Right hindlimb (tissue), 1 donor: Measurements from ENCODE around the gene RABGAP1L.
"Not testable (repeated sequence)": the region's sequence is repeated elsewhere in the genome, so short reads cannot be mapped to it uniquely, and the experiment has no call there.

Source experiments
- DNase-seq: peaks from one replicate; pipeline ENCODE4 v3.0.0-alpha.2; 2018

Gene RABGAP1L

DNA sequence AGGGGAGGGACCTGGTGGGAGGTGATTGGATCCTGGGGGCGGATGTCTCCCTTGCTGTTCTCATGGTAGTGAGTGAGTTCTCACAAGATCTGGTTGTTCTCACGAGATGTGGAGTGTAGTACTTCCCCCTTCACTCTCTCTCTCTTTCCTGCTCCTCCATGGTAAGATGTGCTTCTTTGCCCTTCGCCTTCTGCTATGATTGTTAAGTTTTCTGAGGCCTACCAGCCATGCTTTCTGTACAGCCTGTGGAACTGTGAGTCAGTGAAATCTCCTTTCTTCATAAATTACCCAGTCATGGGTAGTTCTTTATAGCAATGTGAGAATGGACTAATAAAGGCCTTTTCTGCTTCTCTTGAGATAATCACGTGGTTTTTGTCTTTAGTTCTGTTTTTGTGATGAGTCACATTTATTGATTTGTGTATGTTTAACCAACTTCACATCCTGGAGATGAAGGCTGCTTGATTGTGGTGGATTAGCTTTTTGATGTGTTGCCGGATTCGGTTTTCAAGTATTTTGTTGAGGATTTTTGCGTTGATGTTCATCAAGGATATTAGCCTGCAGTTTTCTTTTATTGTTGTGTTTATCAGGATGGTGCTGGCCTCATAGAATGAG lies 45.5 kb downstream of the RABGAP1L start:
- DNase-seq: no peak

DNA sequence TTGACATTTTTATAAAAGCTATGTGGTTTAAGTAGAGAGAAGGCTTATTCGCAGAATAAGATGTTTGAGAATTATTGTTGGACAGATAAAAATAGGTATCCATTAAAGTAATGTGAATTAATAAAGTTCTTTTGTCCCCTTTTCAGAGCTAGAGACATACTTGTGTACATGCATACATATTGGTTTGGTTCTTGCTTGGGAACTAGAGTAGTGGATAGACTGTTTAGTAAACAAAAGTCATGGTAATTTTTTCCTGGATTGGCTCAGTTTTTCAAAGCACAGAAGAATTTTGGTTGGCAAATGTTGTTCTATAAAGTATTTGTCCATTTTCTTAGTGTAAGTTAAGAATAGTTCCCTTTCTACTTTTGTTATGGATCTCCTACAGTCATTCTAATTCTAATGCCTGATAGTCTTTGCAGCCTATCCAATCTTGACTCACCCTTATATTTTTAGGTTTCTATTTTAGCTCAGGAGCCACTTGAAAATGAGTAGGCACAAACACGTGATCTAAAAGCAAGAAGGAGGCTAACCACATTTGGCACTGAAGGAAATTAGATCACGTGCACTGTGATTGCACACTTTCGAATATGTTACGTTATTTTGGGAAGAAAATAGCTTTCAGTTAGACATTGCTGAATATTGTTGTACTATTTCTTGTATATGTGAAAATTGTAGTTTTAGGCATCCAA lies 47.0 kb downstream of the RABGAP1L start:
- no peak for DNase-seq

DNA sequence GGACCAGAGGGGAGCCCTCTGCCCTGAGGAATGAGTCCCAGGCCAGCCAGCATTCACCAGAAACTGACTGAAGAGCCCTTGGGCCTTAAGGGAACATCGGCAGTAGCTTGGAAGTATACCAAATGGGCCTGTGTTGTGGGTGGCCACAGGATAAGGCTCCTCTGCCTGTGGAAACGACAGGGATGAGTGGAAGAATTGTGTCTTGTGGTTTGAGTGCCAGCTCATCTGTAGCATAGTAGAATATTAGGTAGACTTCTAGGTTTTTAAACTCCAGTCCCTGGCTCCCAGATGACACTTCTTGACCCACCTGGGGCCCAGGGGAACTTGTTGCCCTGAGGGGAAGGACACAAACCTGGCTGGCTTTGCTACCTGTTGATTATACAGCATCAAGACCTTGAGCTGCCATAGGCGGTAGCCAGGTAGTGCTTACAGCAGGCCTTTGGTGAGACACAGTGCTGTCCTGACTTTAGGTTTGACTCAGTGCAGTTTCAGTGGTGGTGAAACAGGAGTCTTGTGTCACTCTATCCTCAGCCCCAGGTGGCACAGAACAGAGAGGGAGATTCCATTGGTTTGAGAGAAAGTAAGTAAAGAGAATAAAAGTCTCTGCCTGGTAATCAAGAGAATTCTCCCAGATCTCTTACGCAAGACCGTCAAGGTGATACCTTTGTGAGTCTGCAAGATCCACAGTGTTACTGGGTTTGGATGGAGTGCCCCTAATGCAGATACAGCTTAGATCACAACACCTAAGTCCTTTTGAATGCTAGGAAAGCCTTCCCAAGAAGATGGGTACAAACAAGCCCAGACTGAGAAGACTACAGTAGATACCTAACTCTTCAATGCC lies 50.2 kb downstream of the RABGAP1L start:
- no peak for DNase-seq

DNA sequence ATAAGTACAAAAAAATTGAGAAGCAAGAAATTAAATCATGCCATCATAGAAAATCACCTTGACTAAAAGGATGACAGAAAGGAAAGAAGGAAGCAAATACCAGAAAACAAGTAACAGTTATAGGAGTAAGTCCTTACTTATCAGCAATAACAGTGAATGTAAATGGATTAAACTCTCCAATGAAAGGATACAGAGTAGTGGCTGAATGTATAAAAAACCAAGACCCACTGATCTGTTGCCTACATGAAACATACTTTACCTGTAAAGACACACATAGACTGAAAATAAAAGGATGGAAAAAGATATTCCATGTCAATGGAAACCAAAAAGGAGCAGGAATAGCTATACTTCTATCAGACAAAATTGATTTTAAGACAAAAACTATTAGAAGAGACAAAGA lies 52.2 kb downstream of the RABGAP1L start:
- DNase-seq: no peak

DNA sequence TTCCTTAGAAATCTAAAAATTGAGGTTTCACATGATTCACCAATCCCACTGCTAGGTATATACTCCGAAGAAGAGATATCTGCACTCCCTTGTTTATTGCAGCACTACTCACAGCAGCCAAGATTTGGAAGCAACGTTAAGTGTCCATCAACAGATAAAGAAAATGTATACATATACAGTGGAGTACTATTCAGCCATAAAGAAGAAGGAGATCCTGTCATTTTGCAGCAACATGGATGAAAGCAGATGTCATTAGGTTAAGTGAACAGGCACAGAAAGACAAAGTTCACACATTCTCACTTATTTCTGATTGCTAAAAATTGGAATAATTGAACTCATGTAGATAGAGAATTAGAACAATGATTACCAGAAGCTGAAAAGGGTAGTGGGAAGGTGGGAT lies 56.4 kb downstream of the RABGAP1L start:
- DNase-seq: no peak

DNA sequence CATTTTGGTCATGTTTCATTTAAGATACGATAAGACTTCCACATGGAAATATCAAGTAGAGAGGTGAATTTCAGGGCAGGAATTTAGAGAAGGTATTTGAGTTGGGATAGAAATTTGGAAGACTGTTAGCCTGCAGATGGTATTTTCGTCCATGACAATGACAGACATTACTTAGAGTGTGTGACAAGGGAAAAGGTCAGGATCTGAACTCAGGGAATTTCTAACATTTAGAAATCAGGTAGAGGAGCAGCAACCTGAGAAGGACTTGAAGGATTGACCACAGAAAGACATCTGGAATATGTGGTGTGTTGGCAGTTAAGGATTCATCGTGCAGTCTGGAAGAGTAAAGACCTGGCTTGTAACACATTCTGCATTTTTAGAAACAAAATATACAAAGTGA lies 57.9 kb downstream of the RABGAP1L start:
- no peak for DNase-seq

DNA sequence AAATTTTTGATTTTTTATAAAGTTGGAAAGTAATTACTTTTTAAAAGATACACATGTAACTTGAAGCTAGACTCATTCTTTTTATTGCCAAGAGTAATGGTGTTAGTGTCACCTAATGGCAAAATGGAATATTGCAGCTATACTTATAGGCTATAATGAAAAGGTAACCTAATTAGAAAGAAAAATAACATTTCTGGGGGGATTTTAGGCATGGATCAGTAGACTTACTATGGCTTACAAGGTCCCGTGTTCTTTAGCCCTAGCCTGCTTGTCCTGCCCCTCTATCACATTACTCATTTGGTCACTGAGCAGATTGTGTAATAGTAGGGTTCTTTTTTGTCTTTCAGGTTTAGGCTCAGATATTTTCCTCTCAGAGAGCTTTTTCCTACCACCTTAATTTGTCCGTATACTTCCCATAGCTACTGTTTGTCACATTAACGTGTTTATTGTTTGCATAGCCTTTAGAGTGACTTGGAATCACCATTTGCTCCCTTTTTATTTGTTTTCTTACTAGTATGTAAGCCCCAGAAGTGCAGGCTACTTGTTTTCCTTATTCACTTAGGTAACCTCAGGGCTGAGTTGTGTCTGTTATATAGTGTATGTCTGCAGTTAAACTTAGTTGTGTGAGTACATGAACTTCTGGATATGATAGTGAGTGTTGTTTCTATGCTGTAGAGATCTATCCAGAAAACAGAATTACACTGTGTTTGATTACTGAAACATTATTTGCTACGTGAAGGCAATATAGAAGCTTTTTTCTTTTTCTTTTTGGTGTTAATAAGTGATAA lies 58.7 kb downstream of the RABGAP1L start:
- DNase-seq: no peak

DNA sequence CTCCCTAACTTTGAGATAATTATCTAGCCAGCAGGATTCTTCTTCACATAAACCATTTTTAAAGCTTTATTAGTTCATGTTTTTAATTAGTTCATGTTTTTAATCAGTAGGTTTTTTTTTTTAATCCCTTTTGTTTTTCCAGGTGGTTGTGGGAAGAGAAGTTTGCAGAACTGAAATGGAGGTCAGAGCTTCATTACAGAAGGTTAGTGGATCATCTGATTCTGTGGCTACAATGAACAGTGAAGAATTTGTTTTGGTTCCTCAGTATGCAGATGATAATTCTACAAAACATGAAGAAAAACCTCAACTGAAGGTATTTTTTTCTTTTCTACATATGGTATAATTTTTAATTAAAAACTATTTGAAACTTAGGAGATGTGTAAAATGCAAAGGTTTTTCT lies 59.7 kb downstream of the RABGAP1L start:
- no peak for DNase-seq

DNA sequence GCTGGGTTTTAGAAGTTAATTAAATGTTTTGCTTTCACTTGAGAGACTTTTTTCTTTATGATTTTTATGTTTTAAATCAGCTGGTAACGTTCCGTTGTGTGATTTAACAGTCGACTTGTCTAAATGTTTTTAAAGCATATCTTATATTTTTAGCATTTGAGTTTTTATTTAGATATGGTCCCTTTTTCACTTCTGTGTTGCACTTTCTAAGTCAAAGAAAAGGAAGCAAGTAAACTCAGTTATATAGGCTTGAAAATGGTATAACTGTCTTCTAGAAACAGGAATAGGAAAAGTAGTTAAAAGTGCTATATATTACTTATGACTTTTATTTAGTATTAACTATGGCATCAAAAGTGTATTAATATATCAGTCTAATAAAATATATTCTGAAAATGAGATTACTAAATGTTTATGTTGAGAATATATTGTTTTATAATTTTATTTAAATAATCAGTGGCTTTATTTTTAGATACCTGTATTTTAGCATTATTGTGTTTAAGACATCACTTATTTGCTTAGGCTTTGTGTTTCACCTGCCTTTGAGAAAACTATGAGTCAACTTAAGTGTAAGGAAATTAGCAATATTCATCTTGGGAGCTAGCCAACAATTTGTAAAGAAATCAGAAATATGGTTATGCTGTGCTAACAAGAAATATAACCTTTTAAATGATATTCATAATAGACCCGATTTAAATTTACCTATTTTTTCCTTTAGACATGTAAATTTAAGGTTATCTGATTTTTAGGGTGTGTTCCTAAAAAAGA lies 60.5 kb downstream of the RABGAP1L start:
- DNase-seq: no peak

DNA sequence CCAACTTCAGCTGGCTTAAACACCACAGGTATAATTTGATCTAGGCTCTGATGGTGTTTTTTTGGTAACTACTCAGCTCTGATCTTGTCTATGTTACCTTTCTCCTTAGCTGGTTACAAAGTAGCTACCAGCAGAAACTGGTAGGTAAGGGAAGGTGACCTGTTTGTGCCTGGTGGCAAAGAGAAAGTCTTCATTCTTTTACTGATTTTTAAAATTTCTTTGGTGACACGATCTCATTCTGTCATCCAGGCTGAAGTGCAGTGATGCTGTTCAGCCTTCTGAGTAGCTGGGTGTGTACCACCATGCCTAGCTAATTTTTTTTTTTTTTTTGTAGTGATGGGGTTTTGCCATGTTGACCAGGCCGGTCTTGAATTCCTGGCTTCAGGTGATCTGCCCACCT lies 62.4 kb downstream of the RABGAP1L start:
- DNase-seq: no peak

DNA sequence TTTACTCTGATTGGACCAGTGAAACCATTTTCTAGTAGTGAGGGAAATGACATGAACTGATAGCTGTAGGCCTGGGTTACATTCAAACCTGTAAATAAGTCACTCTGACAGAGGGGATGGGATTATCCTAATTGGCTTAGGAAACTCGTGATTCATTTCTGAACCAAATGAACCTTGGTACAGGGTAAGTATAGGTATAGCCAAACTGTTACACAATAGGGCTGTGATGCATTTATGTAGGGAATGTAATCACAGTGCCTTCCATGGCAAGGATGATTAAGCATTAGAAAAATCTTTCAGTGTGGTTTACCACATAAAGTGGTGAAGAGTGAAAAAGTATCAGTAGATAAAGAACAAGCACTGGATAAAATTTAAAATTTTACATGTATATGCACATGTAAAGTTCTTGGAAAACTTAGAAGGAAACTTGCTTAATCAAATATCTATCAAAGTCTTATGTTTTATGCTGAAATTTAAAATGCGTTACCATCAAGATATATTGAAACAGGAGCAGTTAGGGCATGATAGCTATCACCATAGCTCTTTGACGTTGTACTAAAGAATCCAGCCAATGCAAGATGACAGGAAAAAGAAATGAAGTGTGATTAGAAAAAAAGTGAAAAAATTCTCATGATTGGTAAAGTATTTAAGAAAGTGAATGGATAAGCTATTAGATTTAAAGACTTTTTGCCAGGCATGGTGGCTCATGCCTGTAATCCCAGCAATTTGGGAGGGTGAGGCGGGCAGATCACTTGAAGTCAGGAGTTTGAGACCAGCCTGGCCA lies 63.0 kb downstream of the RABGAP1L start:
- no peak for DNase-seq

DNA sequence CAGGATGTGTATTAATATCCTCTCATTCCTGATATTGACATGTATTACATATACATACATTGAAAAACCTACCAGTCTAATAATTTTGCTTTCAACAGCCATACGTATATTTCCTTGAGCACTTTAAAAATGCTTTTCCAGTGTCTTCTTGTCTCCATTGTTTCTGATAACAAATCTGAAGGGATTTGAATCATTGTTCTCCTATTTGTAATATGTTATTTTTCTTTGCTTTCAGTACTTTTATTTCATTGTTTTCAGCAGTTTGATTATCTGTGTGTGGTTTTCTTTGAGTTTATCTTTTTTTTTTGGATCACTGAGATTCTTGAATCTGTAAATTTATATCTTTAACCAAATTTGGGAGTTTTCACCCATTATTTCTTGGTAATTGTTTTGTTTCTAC lies 65.3 kb downstream of the RABGAP1L start:
- no peak for DNase-seq

DNA sequence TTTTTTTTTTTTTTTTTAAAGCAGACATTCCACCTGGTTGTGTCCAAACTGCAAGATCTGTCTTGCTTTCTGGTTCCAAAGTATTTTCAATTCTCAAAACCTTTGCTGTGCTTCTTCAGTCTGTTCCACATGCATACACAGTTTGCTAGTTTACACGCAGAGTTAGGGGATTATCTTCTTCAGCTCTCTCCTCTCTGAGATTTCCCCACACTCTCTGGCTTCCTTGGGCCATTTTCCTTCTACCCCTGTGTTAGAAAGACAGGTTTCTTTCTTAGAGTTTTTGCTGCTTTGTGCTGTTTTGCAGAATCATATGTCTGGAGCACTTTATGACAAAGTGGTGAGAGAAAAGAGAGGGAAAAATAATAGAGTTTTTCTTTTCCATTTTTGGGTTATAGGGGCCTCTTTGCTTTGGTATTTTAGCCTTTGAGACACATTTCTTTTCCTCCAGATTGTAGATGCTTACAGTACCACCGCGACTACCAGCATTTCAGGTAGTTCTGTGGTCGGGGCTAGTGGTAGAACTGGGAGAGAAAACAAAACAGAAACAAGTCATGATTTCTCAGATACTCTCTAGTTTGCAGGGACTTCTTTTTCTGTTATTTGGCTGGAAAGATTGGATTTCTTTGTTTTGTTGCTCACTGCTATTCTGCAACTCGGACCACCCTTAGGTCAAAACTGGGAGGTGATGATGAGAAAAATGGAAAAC lies 66.3 kb downstream of the RABGAP1L start:
- DNase-seq: no peak

DNA sequence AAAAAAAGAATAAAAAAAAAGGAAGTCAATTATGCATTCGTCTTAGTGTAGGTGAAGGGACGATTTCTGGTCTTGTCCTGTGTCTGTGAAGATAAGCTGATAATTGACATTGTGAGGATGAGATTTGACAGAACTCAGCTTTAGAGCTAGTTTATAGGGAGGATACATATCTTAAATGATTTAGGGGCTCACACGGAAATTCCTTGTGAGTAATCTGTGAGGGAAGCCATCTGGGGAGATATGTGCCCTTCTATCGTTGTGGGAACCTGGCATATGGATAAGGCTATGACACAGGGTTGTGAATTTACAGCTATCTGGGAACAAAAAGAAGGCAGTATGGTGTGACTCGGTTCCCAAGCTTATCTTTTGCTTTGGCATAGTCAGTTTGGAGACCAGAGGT lies 71.1 kb downstream of the RABGAP1L start:
- no peak for DNase-seq

DNA sequence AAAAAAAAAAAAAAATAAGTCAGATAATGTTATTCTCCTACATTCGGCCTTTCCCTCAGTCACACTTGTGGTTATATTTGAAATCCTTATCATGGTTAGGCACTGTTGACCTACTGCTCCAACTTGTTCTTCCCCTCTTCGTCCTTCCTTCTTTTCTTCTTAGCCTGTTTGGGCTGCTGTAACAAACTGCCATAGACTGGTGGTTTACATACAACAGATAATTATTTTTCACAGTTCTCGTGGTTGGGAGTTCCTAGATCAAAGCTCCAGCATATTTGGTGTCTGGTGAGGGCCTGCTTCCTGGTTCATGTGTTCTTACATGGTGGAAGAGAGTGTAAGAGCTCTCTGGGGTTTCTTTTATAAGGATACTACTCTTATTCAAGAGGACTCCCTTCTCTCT lies 73.4 kb downstream of the RABGAP1L start:
- DNase-seq: no peak

DNA sequence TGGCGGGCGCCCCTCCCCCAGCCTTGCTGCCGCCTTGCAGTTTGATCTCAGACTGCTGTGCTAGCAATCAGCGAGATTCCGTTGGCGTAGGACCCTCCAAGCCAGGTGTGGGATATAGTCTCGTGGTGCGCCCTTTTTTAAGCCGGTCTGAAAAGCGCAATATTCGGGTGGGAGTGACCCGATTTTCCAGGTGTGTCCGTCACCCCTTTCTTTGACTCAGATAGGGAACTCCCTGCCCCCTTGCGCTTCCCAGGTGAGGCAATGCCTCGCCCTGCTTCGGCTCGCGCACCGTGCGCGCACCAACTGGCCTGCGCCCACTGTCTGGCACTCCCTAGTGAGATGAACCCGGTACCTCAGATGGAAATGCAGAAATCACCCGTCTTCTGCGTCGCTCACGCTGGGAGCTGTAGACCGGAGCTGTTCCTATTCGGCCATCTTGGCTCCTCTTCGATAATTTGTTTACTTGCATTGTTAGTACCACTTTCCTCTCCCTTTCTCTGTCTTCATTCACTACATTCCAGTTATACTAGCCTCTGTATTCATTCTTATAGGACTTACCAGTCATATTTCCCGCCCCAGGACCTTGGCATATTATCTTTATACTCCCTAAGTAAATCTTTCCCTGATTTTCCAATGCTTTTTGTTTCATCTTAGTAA lies 79.7 kb downstream of the RABGAP1L start:
- not testable (repeated sequence) for DNase-seq

DNA sequence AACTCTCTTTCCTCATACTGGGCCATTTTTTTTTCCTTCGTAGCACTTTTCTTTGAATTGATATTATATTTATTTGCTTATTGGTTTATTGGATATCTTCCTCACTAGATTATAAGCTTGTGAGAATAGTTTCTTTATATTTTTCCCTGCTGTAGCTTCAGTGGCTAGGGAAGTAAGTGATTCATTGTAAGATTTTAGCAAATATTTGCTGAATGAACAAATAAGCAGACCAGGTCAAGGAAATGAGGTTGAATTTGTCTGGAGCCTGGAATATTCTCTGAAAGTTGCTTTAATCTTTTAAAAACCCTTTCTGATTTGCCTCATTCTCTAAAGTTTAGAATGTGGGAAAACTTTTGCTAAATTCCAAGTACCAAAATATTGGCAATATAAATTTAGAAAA lies 80.2 kb downstream of the RABGAP1L start:
- no peak for DNase-seq

DNA sequence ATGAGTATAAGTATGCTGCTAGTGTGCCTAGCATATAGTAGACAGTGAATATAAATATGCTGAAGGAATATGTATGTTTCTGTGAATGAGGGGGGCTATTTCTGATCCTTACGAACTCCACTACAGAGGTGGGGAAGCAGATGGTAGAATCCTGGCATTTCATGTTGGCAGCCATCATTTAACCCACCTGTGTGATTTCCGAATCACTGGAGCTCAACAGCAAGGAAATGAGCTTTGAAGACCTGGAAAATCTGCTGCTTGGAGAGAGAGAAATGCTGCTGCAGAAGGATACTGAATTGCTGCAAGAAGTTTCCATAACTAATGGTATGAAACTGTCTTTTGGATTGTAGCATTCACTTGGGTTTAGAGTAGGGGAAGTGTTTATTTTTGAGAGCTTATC lies 83.5 kb downstream of the RABGAP1L start:
- DNase-seq: no peak

DNA sequence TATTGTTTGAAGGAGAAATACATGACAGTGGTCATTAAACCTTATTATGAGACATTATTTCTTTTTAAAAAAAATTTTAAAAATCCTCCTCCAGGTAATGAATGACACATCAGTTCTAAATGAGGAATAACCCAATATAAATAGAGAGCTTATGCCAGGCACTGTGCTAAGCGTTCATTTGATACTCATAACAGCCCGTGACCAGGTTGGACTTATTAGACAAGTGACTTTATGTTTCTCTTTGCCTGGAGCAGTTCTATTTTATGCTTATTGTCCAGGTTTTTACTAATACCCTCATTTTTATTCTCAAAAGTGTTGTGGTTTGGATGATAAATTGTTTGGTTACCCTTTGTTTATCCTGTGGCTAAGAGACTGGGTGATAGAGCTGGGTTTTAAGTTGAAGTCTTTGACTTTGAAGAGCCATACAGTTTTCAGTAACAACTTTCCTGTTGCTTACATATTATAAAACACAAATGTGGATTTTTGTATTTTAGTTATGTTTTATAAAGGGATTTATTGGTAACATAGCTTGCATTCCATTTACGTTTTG lies 84.2 kb downstream of the RABGAP1L start:
- no peak for DNase-seq

DNA sequence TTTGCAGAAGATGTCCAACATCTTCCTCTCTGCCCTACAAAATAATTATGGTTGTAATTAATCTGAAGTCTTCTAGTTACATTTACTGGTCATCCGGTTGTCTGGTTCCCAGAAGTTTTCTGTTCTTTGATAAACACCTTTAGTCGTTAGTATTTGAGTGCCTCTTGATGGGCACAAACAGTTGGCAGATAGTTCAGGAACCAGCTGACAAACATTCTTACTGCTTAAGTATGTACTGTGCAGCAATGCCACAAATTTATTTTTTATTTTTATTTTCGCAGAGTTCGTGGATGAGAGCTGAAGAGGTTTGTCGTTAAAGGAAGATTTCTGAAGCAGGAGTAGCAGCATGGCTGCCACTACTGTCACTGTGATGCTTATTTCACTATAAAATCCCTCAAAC lies 84.7 kb downstream of the RABGAP1L start:
- DNase-seq: no peak
